SJSA1 (cell line): ENCODE measurements around the gene RASGRP3. TPM values are rescaled to one million over a fixed set of nuclear protein-coding genes. Genes with fewer than 3 reads are reported as not detected.
A peak's percentile ranks its signal among the peaks of the same experiment; 100 is the strongest.

Experiments used
- DNase-seq, 2 experiments: peaks; one replicate each; pipeline ENCODE4 v3.0.0-alpha.2; 2015 to 2020; ENCODE audit warnings: low spot score in 2 of 2, low read depth in 1 of 2
- H3K27ac ChIP-seq: fragments of 250-450 bp; sonication (Bioruptor Pico); 2 replicates; pipeline ENCODE4 v1.5.1; 2020; ENCODE audit warnings: mild to moderate bottlenecking, moderate library complexity
- H3K27me3 ChIP-seq: fragments of 250-450 bp; sonication (Bioruptor Pico); replicated peaks from 2 replicates; pipeline ENCODE4 v1.5.1; 2020; ENCODE audit warnings: mild to moderate bottlenecking, moderate library complexity
- H3K36me3 ChIP-seq: fragments of 250-450 bp; sonication (Bioruptor Pico); 2 replicates; pipeline ENCODE4 v1.5.1; 2020; ENCODE audit warnings: mild to moderate bottlenecking
- H3K4me1 ChIP-seq: fragments of 250-450 bp; sonication (Bioruptor Pico); replicated peaks from 2 replicates; pipeline ENCODE4 v1.6.1; 2021; ENCODE audit warnings: mild to moderate bottlenecking
- H3K4me3 ChIP-seq: fragments of 250-450 bp; sonication (Bioruptor Pico); 2 replicates; pipeline ENCODE4 v1.5.1; 2020; ENCODE audit warnings: mild to moderate bottlenecking
- H3K9me3 ChIP-seq: fragments of 250-450 bp; sonication (Bioruptor Pico); replicated peaks from 2 replicates; pipeline ENCODE4 v1.5.1; 2020; ENCODE audit warnings: mild to moderate bottlenecking
- total RNA-seq: library from RNA; depleted of rRNA; stranded (reverse); fragments of >200 nt; shearing (Covaris generic); gene quantifications from 2 replicates; pipeline ENCODE4 v1.2.3, GENCODE V29; 2014

RASGRP3 gene
- total RNA-seq, 1 experiment from 2014 or later: 11.6 TPM

DNA sequence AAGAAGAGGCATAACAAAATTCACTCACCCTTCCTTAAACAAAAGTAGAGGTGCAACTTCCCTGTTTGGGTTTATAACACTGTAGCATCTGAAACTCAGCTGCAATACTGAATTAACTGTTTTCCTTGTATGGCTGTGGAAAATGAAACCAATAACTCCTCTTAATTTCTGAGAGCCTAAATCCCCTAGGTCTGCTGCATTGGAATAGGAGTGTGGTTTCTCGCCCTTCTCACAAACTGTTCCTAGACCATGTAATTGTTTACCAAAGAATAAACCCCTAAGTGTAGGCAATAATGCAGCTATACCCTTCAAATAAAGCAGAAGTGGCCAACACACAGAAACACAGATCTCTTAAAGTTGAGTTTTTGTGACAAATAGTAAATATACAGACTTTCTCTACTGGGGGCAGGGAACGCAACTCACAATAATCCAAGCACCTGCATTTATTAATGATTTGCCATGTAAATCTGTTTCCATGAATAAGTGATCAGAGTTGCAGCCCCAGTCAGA is 52.0 kb downstream of the RASGRP3 start:
- H3K36me3 ChIP-seq: no peaks in the 10 kb centered on the region
- no peaks in the 10 kb centered on the region for H3K9me3 ChIP-seq
- H3K27me3 ChIP-seq: no peaks in the 10 kb centered on the region; the same call in 1 of the 2 replicates
- H3K27ac ChIP-seq: no peak overlapping the region
- H3K4me1 ChIP-seq: peaks cover 12% of the 10 kb centered on the region
- H3K4me3 ChIP-seq: no peak overlapping the region
- no peak for DNase-seq

GRCh38 chr2:33529771-33530481 is 53.5 kb downstream of the RASGRP3 start:
- Histone ChIP-seq H3K4me1 (peaks cover 12% of the 10 kb centered on the region), H3K27ac (peak overlapping the region; percentile 66), H3K27me3 (no peaks in the 10 kb centered on the region; the same call in 1 of the 2 replicates), H3K9me3 (no peaks in the 10 kb centered on the region), H3K36me3 (no peaks in the 10 kb centered on the region), H3K4me3 (no peak overlapping the region)
- peak; percentile 79 to 81 for DNase-seq

- Histone ChIP-seq H3K4me3 (no peak overlapping the region), H3K9me3 (no peaks in the 10 kb centered on the region), H3K4me1 (peaks cover 12% of the 10 kb centered on the region), H3K27me3 (no peaks in the 10 kb centered on the region; the same call in 1 of the 2 replicates), H3K36me3 (no peaks in the 10 kb centered on the region), H3K27ac (no peak overlapping the region)
- DNase-seq: no peak
These were observed 54.5 kb downstream of the RASGRP3 start for GRCh38 chr2:33530690-33531548.

DNA sequence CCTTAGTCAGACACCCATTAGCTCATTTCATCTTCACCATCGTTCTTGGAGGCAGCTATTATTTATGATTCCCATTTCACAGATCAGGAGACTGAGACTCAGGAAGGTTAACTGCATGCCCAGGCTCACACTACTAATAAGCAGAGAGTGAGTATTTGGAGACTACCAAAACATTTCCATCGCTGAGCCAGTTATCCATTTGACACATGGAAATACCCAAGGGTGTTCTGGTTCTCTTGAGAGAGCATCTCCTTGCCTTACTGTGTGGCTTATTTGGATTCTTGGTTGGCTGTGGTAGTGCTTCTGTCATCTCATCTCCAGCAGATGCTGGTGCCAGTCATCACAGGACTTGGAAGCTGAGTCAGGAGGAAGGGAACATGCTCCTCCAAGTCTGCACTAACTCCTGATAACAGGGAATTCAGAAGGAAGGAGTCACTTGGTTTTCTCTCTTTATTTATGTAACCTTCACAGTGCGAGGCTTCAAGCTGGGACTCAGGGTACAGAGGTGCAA is 55.2 kb downstream of the RASGRP3 start:
- Histone ChIP-seq H3K4me1 (peaks cover 12% of the 10 kb centered on the region), H3K27me3 (no peaks in the 10 kb centered on the region; the same call in 1 of the 2 replicates), H3K36me3 (no peaks in the 10 kb centered on the region), H3K27ac (no peak overlapping the region), H3K4me3 (no peak overlapping the region), H3K9me3 (no peaks in the 10 kb centered on the region)
- DNase-seq: no peak

GRCh38 chr2:33532146-33532545 is 55.7 kb downstream of the RASGRP3 start:
- Histone ChIP-seq H3K4me3 (no peak overlapping the region), H3K4me1 (peaks cover 12% of the 10 kb centered on the region), H3K36me3 (no peaks in the 10 kb centered on the region), H3K27ac (no peak overlapping the region), H3K9me3 (no peaks in the 10 kb centered on the region), H3K27me3 (no peaks in the 10 kb centered on the region; the same call in 1 of the 2 replicates)
- no peak for DNase-seq

DNA sequence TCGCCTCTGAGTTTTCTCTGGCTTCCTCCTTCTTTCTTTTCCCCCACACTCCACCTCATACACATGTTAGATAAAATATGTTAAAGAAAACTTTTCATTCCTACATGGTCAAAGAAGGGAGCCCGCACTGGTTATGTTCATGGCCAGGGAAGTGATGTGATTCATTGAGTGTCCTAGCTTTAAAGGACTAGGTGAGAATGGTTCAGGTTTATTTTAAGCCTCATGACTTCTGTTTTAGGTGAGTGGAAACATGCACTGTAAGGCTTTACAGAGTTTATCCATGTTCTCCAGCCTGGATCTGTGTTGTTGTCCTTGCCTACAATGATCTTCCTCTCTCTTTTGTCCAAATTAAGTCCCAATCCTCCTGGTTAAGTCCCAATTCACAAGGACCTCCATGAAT is 56.5 kb downstream of the RASGRP3 start:
- H3K36me3 ChIP-seq: no peaks in the 10 kb centered on the region
- H3K9me3 ChIP-seq: no peaks in the 10 kb centered on the region
- no peak overlapping the region for H3K4me3 ChIP-seq
- no peak overlapping the region for H3K27ac ChIP-seq
- H3K27me3 ChIP-seq: no peaks in the 10 kb centered on the region; the same call in 1 of the 2 replicates
- DNase-seq: no peak
- peaks cover 12% of the 10 kb centered on the region for H3K4me1 ChIP-seq

- Histone ChIP-seq H3K36me3 (no peaks in the 10 kb centered on the region), H3K4me1 (0 out of 2 replicates have a peak, but pooled peaks cover 3% of the 10 kb centered on the region), H3K27ac (no peak overlapping the region), H3K9me3 (no peaks in the 10 kb centered on the region), H3K27me3 (no peaks in the 10 kb centered on the region; the same call in 1 of the 2 replicates), H3K4me3 (no peak overlapping the region)
- DNase-seq: no peak
These were observed 59.0 kb downstream of the RASGRP3 start for GRCh38 chr2:33535421-33535820.

- Histone ChIP-seq H3K36me3 (no peaks in the 10 kb centered on the region), H3K27ac (no peak overlapping the region), H3K9me3 (no peaks in the 10 kb centered on the region), H3K4me1 (no peaks in the 10 kb centered on the region), H3K4me3 (no peak overlapping the region), H3K27me3 (no peaks in the 10 kb centered on the region)
- DNase-seq: no peak
These were observed 64.8 kb downstream of the RASGRP3 start for GRCh38 chr2:33541243-33541642.

DNA sequence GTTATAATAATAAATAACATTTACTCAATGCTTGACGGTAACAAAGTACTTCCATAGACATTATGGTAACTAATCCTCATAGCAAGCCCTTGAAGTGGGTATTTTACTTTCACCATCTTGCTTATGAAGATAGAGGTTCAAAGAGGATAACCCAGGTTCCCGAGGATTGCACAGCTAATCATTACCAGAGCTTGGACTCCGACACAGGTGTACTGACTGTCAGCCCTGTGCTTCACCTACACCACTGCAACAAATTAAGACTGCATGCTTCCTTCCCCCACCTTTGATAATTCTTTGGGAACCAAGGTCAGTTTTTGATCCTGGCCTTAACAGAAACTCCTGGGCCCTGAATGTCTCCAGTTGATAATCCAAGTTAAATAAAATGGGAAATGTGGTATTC is 73.8 kb downstream of the RASGRP3 start:
- DNase-seq: no peak
- no peaks in the 10 kb centered on the region for H3K27me3 ChIP-seq
- H3K27ac ChIP-seq: no peak overlapping the region
- H3K4me3 ChIP-seq: no peak overlapping the region
- no peaks in the 10 kb centered on the region for H3K9me3 ChIP-seq
- no peaks in the 10 kb centered on the region for H3K4me1 ChIP-seq
- H3K36me3 ChIP-seq: no peaks in the 10 kb centered on the region

DNA sequence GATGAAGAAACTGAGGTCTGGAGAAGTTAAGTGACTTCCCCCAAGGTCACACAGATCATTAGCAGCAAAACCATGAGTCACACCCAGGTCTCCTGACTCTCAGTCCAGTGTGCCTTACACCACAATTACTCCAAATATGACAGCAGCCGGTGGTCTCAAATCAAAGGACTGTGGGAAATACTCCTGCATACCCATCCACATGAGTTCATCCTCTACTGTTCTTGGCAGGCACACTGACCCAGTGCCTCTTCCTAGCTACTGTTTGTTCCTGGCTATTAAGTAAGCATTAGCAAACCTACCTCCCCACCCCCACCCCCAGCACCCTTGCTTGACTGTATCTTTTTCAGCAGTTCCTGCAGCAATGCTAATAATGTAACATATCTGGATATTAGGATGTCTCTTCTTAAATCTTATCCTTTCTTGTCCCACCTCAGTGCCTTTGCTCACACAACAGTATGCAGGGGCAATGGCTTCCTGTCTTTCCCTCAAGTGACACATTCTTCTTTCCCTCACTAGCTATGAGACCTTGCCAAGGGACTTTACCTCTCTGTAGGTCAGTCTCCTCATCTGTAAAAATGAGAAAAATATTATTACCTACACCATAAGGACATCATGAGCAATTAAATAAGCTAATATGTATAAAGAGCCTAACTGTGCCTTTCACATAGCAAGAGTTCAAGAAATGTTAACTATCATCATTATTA is 76.5 kb downstream of the RASGRP3 start:
- DNase-seq: no peak
- H3K36me3 ChIP-seq: no peaks in the 10 kb centered on the region
- H3K4me3 ChIP-seq: no peak overlapping the region
- no peak overlapping the region for H3K27ac ChIP-seq
- no peaks in the 10 kb centered on the region for H3K4me1 ChIP-seq
- H3K9me3 ChIP-seq: no peaks in the 10 kb centered on the region
- no peaks in the 10 kb centered on the region for H3K27me3 ChIP-seq

GRCh38 chr2:33555681-33556080 is 79.2 kb downstream of the RASGRP3 start:
- Histone ChIP-seq H3K27me3 (no peaks in the 10 kb centered on the region), H3K27ac (no peak overlapping the region), H3K4me3 (no peak overlapping the region), H3K36me3 (no peaks in the 10 kb centered on the region), H3K4me1 (0 out of 2 replicates have a peak, but pooled peaks cover 3% of the 10 kb centered on the region), H3K9me3 (no peaks in the 10 kb centered on the region)
- DNase-seq: no peak

DNA sequence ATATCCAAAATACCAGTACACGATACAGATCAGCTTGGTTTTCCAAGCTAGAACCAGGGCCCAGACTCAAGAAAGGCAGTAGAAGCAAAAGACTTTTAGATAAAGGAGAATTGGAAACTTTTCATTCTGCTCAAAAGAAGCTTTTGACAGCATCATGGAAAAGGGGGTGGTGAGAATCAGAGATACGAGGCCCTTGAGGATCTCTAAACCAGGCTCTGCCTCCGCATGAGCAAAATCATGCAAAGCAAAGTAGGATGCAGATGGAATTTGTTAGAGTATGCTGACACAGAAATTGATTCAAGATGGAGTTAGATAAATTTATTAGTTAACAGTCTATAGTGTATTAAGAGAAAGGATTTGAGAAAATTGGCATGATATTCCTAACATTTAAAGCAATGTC is 82.9 kb downstream of the RASGRP3 start:
- H3K27me3 ChIP-seq: no peaks in the 10 kb centered on the region
- H3K36me3 ChIP-seq: no peaks in the 10 kb centered on the region
- no peak overlapping the region for H3K27ac ChIP-seq
- no peaks in the 10 kb centered on the region for H3K9me3 ChIP-seq
- no peak overlapping the region for H3K4me3 ChIP-seq
- no peak for DNase-seq
- H3K4me1 ChIP-seq: 0 out of 2 replicates have a peak, but pooled peaks cover 3% of the 10 kb centered on the region

DNA sequence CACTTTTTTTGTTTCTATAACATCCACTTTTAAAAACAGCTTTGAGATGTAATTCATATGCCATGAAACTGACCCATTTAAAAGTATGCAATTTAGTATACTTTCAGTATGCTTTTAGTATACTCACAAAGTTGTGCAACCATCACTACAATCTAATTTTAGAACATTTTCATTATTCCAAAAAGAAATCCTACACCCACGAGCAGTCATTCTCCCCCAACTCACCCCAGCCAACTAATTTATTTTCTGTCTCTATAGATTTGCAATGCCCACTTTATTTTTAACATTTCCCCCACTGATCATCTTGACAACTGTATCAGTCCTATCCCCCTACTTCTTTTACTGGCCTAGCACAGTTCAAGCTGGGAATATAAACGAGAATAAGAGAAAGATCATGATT is 83.6 kb downstream of the RASGRP3 start:
- no peak for DNase-seq
- Histone ChIP-seq H3K9me3 (no peaks in the 10 kb centered on the region), H3K4me1 (0 out of 2 replicates have a peak, but pooled peaks cover 3% of the 10 kb centered on the region), H3K27me3 (no peaks in the 10 kb centered on the region), H3K4me3 (no peak overlapping the region), H3K36me3 (no peaks in the 10 kb centered on the region), H3K27ac (no peak overlapping the region)
